ENCODE data around the gene DNAI1.
A peak's percentile ranks its signal among the peaks of the same experiment; 100 is the strongest.
"Not testable (repeated sequence)": the region's sequence is repeated elsewhere in the genome, so short reads cannot be mapped to it uniquely, and the experiment has no call there.

The DNAI1 gene

GRCh38 chr9:34513567-34514214 lies 55.1 kb downstream of the DNAI1 start:
- DNase-seq (ENCODE audit: low read depth), result no peak

GRCh38 chr9:34514401-34514800 lies 55.8 kb downstream of the DNAI1 start:
- DNase-seq (ENCODE audit: low read depth), result no peak

GRCh38 chr9:34514816-34515215 lies 56.2 kb downstream of the DNAI1 start:
- no peak for DNase-seq (ENCODE audit: low read depth)

- DNase-seq (ENCODE audit: low read depth), result no peak
These were observed 57.4 kb downstream of the DNAI1 start for GRCh38 chr9:34515959-34516358.

DNA sequence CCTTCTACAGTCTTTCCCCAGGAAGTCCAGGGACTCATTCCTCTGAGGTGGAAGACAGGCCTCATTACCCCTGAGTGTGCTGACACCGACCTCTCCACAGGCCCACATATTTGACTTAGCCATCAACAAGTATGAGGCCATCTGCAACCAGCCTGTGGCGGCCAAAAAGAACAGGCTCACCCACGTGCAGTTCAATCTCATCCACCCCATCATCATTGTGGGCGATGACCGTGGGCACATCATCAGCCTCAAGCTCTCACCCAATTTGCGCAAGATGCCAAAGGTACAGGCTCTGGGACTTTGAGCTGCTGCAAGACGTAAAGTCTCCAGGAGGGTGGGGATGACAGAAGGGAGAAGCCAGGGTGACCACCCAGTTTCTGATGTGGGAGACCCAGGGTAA lies 58.6 kb downstream of the DNAI1 start:
- no peak for DNase-seq (ENCODE audit: low read depth)

DNA sequence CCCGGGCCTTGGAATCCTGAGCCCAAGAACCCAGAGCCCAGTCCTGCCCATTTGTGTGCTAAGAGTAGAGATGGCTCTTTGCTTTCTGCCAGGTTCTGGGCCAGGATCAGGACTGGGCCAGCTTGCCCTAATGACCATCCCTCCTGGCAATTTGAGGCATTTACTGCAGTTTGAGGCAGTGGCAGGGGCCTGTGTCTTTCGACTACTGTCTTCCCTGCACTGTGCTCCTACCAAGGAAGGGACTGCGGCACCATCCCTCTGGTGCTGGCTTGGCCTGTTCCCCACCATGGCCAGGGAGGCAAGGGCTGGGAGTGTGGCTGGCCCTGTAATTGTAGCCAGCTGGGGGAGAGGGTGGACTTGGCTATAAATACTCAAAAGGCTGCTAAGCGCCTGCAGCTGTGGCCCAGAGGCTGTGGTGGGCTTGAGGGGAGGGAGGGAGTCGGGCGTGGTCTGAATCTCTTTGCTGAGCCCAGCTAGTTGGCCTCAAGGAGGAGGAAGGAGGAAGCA lies 59.6 kb downstream of the DNAI1 start:
- no peak for DNase-seq (ENCODE audit: low read depth)

GRCh38 chr9:34518896-34519295 lies 60.3 kb downstream of the DNAI1 start:
- no peak for DNase-seq (ENCODE audit: low read depth)

GRCh38 chr9:34519321-34520020 lies 60.9 kb downstream of the DNAI1 start:
- DNase-seq (ENCODE audit: low read depth), result no peak

- DNase-seq (ENCODE audit: low read depth), result no peak
These were observed 61.5 kb downstream of the DNAI1 start for GRCh38 chr9:34520096-34520495.

- no peak for DNase-seq (ENCODE audit: low read depth)
These were observed 62.1 kb downstream of the DNAI1 start for GRCh38 chr9:34520505-34521385.

DNA sequence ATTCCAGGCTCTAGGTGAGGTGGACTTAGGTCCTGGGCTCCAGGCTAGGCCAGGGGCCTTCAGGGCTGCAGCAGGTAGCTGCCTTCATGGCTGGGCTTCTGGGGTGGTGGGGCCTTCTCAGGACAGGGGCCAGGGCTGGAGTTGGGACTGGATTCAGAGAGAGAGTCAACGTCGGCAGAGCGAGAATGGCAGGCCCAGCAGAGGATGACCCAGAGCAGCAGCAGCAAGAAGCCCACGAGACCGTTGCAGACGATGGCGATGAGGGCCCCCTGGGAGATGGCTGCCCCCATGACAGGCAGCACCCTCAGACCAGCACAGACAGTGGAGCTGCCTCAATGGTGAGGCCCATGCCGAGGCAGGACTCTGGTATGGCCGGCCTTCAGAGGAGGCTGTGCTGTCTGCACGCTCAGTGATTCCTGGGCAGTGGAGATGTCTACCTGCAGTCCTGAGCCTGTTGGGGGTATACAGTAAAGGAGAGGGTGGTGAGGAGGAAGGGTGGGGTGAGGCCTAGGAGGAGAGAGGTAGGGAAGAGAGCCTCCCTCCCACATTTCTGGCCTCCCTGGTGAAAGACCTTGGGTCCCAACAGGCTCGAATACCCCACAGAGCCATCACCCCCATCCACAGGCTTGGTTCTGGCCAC lies 62.9 kb downstream of the DNAI1 start:
- DNase-seq (ENCODE audit: low read depth), result no peak

- no peak for DNase-seq (ENCODE audit: low read depth)
These were observed 63.7 kb downstream of the DNAI1 start for GRCh38 chr9:34522091-34522887.

- DNase-seq (ENCODE audit: low read depth), result peak; percentile 72
These were observed 64.6 kb downstream of the DNAI1 start, which contains the start of gene ENHO for GRCh38 chr9:34522971-34523797. TSS of gene ENHO (minus strand) at chr9:34522990. CDS start at chr9:34521695, 1,295 bp downstream.

- no peak for DNase-seq (ENCODE audit: low read depth)
These were observed 65.7 kb downstream of the DNAI1 start for GRCh38 chr9:34524349-34524748.

DNA sequence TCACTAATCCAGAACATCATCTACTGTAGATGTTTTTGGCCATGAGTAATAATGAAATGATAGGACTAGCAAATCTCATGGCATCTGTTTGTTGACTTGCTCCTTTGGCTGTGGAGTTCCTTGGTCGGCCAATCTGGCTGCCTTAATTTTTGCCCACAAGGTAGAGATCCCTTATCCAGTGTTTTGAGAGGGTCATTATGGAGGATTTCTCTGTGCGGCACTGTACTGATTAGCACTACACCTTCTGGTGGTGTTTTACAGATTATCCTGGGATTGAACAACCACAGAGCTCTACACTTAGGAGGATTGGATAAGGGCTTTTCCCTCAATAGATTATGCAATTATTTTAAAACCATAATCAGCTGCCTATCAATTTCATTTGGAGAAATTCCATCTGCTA lies 67.4 kb downstream of the DNAI1 start:
- no peak for DNase-seq (ENCODE audit: low read depth)

GRCh38 chr9:34532041-34532440 lies 73.4 kb downstream of the DNAI1 start:
- DNase-seq (ENCODE audit: low read depth), result not testable (repeated sequence)

GRCh38 chr9:34536685-34537084 lies 78.1 kb downstream of the DNAI1 start:
- DNase-seq (ENCODE audit: low read depth), result no peak

DNA sequence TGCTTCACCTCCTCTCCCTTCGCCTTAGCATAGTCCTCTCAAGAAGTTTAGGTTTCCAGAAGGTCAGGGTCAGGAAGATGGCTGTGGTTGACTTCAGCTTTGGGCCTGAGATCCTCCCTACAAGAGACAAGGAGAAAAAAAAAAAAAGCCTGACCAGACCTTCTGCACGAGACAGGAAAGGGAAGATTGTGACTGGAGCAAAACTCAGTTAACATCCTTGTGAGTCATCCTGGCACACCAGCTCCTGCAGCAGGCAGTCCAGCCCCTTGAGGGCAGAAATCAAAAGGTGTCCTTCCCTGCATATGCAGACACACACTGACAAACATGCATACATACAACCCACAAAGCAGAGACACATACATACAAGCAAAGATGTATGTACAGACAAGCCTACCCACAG lies 82.2 kb downstream of the DNAI1 start:
- no peak for DNase-seq (ENCODE audit: low read depth)

DNA sequence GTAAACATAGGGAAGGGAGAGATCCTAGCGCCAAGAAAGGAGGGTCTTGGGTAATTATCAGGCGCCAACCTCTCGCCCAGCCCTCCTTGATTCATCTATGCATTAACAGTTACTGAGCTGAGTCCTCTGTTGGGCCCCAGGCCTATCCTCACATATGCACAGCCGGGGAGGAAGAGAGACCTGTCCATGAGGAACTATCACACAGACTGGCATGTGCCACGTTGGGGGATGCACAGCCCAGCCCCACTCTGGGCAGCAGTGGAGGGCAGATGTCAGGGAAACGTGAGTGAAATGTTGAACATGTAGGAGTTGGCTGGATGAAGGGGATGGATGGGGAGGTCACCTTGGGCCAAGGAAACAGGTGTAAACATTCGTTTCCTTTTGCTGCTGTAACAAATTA lies 82.9 kb downstream of the DNAI1 start:
- DNase-seq (ENCODE audit: low read depth), result no peak

DNA sequence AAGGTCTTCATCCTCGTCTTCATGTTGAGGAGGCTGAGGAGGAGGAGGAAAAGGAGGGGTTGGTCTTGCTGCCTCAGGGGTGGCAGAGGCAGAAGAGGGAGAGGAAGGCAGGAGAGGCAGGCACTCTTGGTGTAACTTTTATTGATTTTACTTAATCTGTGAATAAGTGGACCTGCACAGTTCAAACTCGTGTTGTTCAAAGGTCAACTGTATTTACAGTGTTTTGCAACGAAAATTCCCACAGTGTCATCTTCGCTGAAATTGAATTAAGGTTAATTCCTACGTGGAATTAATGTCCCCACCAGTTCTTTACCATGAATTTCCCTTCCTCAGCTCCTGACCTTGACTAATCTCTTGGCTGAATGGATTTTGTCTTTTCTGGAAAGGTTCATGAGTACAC lies 85.4 kb downstream of the DNAI1 start:
- no peak for DNase-seq (ENCODE audit: low read depth)

Measured in T-helper 22 cell (primary cell).